ENCODE data around the gene KIFBP.
"Not testable (repeated sequence)": the region's sequence is repeated elsewhere in the genome, so short reads cannot be mapped to it uniquely, and the experiment has no call there.

The KIFBP gene

DNA sequence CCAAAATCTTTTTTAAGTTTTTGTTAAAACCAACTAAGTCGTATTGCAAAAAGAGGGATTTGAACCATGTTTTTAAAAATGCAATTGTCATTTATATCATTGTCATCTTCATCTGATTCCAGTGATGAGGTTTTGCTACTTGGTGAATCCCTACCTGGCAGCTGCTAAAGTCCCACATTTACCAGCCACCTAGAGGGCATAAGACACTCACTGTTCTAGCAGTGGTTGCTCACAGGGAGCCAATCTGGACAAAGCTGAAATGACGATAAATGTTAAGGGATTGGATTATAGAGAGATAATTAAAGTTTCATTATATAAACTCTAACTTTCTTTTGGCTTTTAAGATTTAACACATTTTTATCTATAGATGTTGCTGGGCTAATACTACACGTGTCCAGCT lies 18.7 kb downstream of the KIFBP start:
- H3K36me3 ChIP-seq (ENCODE audit: insufficient read depth, low read length) = peaks cover 25% of the 10 kb centered on the region
- no peaks in the 10 kb centered on the region for H3K27me3 ChIP-seq (ENCODE audit: control insufficient read depth, insufficient read depth, low read length)

DNA sequence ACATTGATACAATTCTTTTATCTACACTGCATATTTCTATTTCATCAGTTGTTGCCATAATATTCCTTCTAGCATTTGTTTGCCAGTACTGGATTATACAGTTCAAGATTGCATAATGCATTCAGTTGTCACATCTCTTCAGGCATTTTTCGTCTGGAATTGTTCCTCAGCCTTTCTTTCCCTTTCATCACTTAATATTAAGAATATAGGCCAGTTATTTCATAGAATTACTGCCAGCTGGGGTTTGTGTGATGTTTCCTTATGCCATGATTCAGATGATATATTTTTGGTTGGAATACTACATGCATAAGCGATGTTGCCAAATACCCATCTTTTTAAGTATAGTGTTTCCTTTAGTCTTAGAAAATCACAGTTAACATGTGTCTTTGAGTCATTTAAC lies 20.8 kb downstream of the KIFBP start:
- peaks cover 7% of the 10 kb centered on the region for H3K4me1 ChIP-seq (ENCODE audit: control insufficient read depth, insufficient read depth, low read length)
- H3K36me3 ChIP-seq (ENCODE audit: insufficient read depth, low read length) = peaks cover 43% of the 10 kb centered on the region
- H3K27me3 ChIP-seq (ENCODE audit: control insufficient read depth, insufficient read depth, low read length) = no peaks in the 10 kb centered on the region
- H3K4me2 ChIP-seq (ENCODE audit: low read length) = peak overlapping the region; percentile 8
- peak overlapping the region; percentile 30 for H3K9ac ChIP-seq (ENCODE audit: low read depth, low read length)
- no peaks in the 10 kb centered on the region for H3K9me3 ChIP-seq (replicated peaks; ENCODE audit: low read length)
- H3K4me3 ChIP-seq (ENCODE audit: low read length) = no peak overlapping the region

More for the DNA sequence above, 18.7 kb downstream of the KIFBP start:
- Histone ChIP-seq H3K9me3 (replicated peaks; ENCODE audit: low read length) (no peaks in the 10 kb centered on the region), H3K4me1 (ENCODE audit: control insufficient read depth, insufficient read depth, low read length) (peaks cover 7% of the 10 kb centered on the region), H3K9ac (ENCODE audit: low read depth, low read length) (no peak overlapping the region), H3K4me3 (ENCODE audit: low read length) (no peak overlapping the region), H3K4me2 (ENCODE audit: low read length) (no peak overlapping the region)

DNA sequence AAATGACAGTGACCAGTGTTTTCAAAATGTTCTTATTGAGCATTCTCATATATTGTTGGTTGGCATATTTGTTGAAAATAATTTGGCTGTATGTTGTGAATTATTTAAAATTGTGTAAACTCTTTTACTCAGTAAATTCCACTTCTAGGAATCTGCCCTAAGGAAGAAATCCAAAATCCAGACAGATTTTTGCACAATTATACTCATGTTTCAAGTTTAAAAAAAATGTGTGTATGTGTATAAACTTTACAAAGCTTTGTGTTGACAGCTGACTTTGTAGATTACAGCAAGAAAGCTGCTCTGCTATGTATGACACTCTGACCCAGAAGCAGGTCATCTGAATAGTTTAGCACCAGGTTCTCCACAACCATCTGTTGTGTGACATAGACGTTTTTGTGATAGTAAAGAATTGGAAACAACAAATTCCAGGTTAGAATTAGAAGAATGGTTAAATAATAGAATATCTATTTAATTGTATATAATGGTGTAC lies 21.6 kb downstream of the KIFBP start:
- Histone ChIP-seq H3K27me3 (ENCODE audit: control insufficient read depth, insufficient read depth, low read length) (no peaks in the 10 kb centered on the region), H3K9me3 (replicated peaks; ENCODE audit: low read length) (no peaks in the 10 kb centered on the region), H3K4me2 (ENCODE audit: low read length) (no peak overlapping the region), H3K36me3 (ENCODE audit: insufficient read depth, low read length) (peaks cover 45% of the 10 kb centered on the region), H3K4me3 (ENCODE audit: low read length) (no peak overlapping the region), H3K9ac (ENCODE audit: low read depth, low read length) (no peak overlapping the region), H3K4me1 (ENCODE audit: control insufficient read depth, insufficient read depth, low read length) (peaks cover 7% of the 10 kb centered on the region)

DNA sequence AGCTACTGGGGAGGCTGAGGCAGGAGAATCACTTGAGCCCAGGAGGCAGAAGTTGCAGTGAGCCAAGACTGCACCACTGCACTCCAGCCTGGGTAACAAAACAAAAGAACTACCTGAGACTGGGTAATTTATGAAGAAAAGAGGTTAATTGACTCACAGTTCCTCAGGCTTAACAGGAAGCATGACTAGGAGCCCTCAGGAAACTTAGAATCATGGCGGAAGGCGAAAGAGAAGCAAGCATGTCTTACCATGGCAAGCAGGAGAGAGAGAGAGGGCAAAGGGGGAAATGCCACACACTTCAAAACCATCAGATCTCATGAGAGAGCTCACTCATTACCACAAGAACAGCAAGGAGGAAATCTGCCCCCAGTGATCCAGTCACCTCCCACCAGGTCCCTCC lies 24.2 kb downstream of the KIFBP start:
- not testable (repeated sequence) for H3K27me3 ChIP-seq (ENCODE audit: control insufficient read depth, insufficient read depth, low read length); H3K4me1 ChIP-seq (ENCODE audit: control insufficient read depth, insufficient read depth, low read length); H3K4me3 ChIP-seq (ENCODE audit: low read length); H3K9ac ChIP-seq (ENCODE audit: low read depth, low read length); H3K9me3 ChIP-seq (replicated peaks; ENCODE audit: low read length); H3K4me2 ChIP-seq (ENCODE audit: low read length)
- peaks cover 49% of the 10 kb centered on the region for H3K36me3 ChIP-seq (ENCODE audit: insufficient read depth, low read length)

DNA sequence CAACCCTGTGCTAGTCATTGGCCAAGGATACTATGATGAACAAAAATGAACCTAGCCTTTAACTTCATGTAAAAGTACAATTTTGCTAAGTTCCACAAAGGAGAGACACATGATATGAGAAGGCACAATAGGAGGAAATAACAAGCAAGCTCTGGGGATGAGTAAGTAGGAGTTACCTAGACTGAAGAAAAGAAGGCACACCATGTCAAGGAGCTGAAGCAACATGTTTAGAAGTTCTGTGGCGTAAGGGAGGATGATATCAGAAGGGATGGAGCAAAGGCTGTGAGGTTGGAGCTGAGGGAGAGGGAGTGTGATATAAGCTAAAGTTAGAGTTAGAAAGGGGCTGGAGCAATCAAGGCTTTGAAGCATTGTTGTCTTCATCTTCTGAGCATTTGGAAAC lies 25.6 kb downstream of the KIFBP start:
- Histone ChIP-seq H3K4me3 (ENCODE audit: low read length) (no peak overlapping the region), H3K36me3 (ENCODE audit: insufficient read depth, low read length) (peaks cover 56% of the 10 kb centered on the region), H3K9me3 (replicated peaks; ENCODE audit: low read length) (no peaks in the 10 kb centered on the region), H3K9ac (ENCODE audit: low read depth, low read length) (no peak overlapping the region), H3K27me3 (ENCODE audit: control insufficient read depth, insufficient read depth, low read length) (no peaks in the 10 kb centered on the region), H3K4me1 (ENCODE audit: control insufficient read depth, insufficient read depth, low read length) (peaks cover 1% of the 10 kb centered on the region), H3K4me2 (ENCODE audit: low read length) (no peak overlapping the region)

DNA sequence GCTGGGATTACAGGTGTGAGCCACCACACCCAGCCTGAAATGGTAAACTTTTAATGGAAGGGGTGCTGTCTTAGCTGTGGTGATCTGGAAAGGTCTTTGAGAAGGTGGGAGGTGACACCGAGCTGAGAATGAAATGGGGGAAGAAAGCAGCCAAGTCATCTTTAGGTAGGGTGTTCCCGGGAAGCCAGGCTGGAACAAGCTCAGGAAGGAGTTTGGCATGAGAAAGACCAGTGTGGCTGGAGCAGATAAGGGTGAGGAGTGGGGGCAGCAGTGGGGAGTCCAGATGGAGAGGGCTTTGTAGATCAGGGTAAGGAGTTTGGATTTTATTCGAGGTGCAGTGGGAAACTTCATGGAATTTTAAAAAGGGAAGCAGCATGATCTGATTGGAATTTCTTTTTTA lies 30.0 kb downstream of the KIFBP start:
- H3K9ac ChIP-seq (ENCODE audit: low read depth, low read length) = no peak overlapping the region
- H3K4me2 ChIP-seq (ENCODE audit: low read length) = no peak overlapping the region

DNA sequence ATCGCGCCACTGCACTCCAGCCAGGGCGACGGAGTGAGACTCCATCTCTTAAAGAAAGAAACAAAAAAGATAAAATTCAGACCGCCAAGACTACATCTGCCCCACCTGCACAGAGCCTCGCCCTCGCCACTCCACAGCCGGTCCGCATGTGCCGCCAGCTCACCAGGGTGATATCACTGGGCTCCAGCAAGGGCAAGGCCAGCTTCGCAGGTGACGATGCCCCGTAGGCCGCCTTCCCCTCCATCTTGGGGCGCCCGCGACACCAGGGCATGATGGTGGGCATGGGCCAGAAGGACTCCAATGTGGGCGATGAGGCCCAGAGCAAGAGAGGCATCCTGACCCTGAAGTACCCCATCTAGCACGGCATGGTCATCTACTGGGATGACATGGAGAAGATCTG lies 34.0 kb downstream of the KIFBP start:
- H3K4me2 ChIP-seq (ENCODE audit: low read length) = no peak overlapping the region
- H3K4me1 ChIP-seq (ENCODE audit: control insufficient read depth, insufficient read depth, low read length) = no peaks in the 10 kb centered on the region
- H3K9ac ChIP-seq (ENCODE audit: low read depth, low read length) = no peak overlapping the region
- no peaks in the 10 kb centered on the region for H3K9me3 ChIP-seq (replicated peaks; ENCODE audit: low read length)
- no peak overlapping the region for H3K4me3 ChIP-seq (ENCODE audit: low read length)
- H3K36me3 ChIP-seq (ENCODE audit: insufficient read depth, low read length) = peaks cover 9% of the 10 kb centered on the region
- no peaks in the 10 kb centered on the region for H3K27me3 ChIP-seq (ENCODE audit: control insufficient read depth, insufficient read depth, low read length)

More for the DNA sequence above, 30.0 kb downstream of the KIFBP start:
- Histone ChIP-seq H3K9me3 (replicated peaks; ENCODE audit: low read length) (no peaks in the 10 kb centered on the region), H3K36me3 (ENCODE audit: insufficient read depth, low read length) (peaks cover 37% of the 10 kb centered on the region), H3K4me1 (ENCODE audit: control insufficient read depth, insufficient read depth, low read length) (no peaks in the 10 kb centered on the region), H3K4me3 (ENCODE audit: low read length) (no peak overlapping the region), H3K27me3 (ENCODE audit: control insufficient read depth, insufficient read depth, low read length) (no peaks in the 10 kb centered on the region)

DNA sequence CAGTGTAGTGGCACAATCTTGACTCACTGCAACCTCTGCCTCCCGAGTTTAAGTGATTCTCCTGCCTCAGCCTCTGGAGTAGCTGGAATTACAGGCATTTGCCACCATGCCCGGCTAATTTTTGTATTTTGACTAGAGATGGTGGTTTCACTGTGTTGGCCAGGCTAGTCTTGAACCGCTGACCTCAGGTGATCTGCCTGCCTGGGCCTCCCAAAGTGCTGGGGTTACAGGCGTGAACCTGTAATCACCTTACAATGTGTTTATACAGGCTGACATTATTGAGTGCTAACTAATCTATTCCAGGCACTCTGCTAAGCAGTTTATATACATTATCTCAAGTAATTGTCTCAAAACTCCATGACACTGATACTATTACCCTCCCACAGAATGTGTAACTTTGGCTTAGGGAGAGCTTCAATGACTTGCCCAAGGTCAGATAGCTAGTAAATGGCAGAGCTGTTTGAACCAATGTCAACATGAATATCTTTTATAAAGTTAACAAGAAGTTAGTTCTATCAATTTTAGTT lies 36.8 kb downstream of the KIFBP start:
- Histone ChIP-seq H3K4me3 (ENCODE audit: low read length) (no peak overlapping the region), H3K27me3 (ENCODE audit: control insufficient read depth, insufficient read depth, low read length) (no peaks in the 10 kb centered on the region), H3K9me3 (replicated peaks; ENCODE audit: low read length) (peaks cover 3% of the 10 kb centered on the region), H3K4me1 (ENCODE audit: control insufficient read depth, insufficient read depth, low read length) (no peaks in the 10 kb centered on the region), H3K36me3 (ENCODE audit: insufficient read depth, low read length) (no peaks in the 10 kb centered on the region), H3K4me2 (ENCODE audit: low read length) (no peak overlapping the region), H3K9ac (ENCODE audit: low read depth, low read length) (no peak overlapping the region)

DNA sequence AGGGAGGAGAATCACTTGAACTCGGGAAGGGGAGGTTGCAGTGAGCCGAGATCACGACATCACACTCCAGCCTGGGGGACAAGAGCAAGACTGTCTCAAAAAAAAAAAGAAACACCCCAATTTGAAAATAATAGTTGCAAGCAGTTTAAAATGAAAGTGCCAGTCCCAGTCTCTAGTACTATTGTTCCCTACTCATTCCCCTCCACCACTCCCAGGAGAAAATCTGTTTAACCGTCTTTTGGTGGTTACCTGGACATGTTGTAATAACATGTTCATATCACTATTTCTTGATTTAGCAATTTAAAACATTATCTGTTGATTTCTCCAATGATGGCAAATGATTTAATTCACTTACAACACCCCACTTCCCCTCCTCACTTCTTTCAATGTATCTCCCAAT lies 44.7 kb downstream of the KIFBP start:
- H3K9me3 ChIP-seq (replicated peaks; ENCODE audit: low read length) = peaks cover 3% of the 10 kb centered on the region
- H3K4me3 ChIP-seq (ENCODE audit: low read length) = no peak overlapping the region
- H3K27me3 ChIP-seq (ENCODE audit: control insufficient read depth, insufficient read depth, low read length) = no peaks in the 10 kb centered on the region
- no peaks in the 10 kb centered on the region for H3K4me1 ChIP-seq (ENCODE audit: control insufficient read depth, insufficient read depth, low read length)
- H3K4me2 ChIP-seq (ENCODE audit: low read length) = no peak overlapping the region
- no peaks in the 10 kb centered on the region for H3K36me3 ChIP-seq (ENCODE audit: insufficient read depth, low read length)
- H3K9ac ChIP-seq (ENCODE audit: low read depth, low read length) = no peak overlapping the region

DNA sequence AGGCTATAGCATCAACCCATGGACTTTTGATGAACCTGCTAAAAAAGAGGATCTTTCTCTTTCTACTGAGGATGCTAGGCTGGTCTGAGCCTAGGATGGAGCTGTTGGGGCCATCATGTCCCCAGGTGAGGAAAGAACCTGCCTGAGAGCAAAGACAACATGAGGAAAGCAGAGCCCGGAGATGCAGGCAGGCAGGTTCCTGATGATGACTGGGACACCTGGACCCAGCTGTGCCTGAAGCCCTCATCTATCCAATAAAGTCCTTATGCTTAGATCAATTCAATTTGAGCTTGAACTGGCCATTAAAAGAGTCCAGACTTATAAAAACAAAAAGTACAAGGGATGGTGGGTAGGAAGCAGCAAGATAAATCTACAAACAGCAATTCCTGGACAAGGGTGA lies 48.9 kb downstream of the KIFBP start:
- no peaks in the 10 kb centered on the region for H3K9me3 ChIP-seq (replicated peaks; ENCODE audit: low read length)
- H3K9ac ChIP-seq (ENCODE audit: low read depth, low read length) = no peak overlapping the region

DNA sequence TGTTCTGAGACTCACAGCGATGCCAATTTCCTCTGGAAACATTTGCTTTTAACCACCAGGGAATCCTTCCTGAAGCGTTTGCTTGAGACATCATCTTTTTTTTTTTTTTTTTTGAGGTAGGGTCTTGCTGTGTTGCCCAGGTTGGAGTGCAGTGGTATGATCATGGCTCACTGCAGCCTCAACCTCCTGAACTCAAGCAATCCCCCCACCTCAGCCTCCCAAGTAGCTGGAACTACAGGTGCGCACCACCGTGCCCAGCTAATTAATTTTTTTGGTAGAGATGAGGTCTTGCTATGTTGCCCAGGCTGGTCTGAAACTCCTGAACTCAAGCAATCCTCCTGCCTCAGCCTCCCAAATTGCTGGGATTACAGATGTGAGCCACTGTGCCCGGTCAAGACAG lies 52.3 kb downstream of the KIFBP start:
- not testable (repeated sequence) for H3K4me2 ChIP-seq (ENCODE audit: low read length); H3K9me3 ChIP-seq (replicated peaks; ENCODE audit: low read length); H3K9ac ChIP-seq (ENCODE audit: low read depth, low read length); H3K27me3 ChIP-seq (ENCODE audit: control insufficient read depth, insufficient read depth, low read length); H3K36me3 ChIP-seq (ENCODE audit: insufficient read depth, low read length); H3K4me1 ChIP-seq (ENCODE audit: control insufficient read depth, insufficient read depth, low read length); H3K4me3 ChIP-seq (ENCODE audit: low read length)

More for the DNA sequence above, 48.9 kb downstream of the KIFBP start:
- H3K27me3 ChIP-seq (ENCODE audit: control insufficient read depth, insufficient read depth, low read length) = no peaks in the 10 kb centered on the region
- H3K4me2 ChIP-seq (ENCODE audit: low read length) = no peak overlapping the region
- H3K4me1 ChIP-seq (ENCODE audit: control insufficient read depth, insufficient read depth, low read length) = peaks cover 4% of the 10 kb centered on the region
- no peaks in the 10 kb centered on the region for H3K36me3 ChIP-seq (ENCODE audit: insufficient read depth, low read length)
- H3K4me3 ChIP-seq (ENCODE audit: low read length) = no peak overlapping the region

DNA sequence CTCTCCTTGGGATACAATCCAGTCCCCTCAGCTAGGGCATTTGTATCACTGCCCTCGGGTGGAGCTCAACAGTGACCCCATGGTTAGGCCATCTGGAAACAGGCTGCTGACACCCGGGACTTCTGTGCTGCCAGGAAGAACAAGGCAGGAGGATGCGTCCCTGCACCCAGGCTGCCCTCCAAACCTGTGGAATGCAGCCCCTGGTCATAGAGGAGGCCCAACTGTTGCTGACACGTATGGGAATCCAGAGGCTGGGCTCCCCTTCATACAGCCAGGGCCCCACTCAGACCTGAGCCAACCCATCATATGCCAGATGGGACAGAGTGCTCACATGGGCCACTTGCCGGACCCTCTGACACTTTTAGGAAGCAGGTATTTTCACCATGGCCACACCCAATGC lies 53.8 kb downstream of the KIFBP start:
- peaks cover 4% of the 10 kb centered on the region for H3K4me1 ChIP-seq (ENCODE audit: control insufficient read depth, insufficient read depth, low read length)
- H3K9ac ChIP-seq (ENCODE audit: low read depth, low read length) = no peak overlapping the region
- H3K4me2 ChIP-seq (ENCODE audit: low read length) = no peak overlapping the region
- no peaks in the 10 kb centered on the region for H3K36me3 ChIP-seq (ENCODE audit: insufficient read depth, low read length)
- H3K9me3 ChIP-seq (replicated peaks; ENCODE audit: low read length) = no peaks in the 10 kb centered on the region
- H3K27me3 ChIP-seq (ENCODE audit: control insufficient read depth, insufficient read depth, low read length) = no peaks in the 10 kb centered on the region
- H3K4me3 ChIP-seq (ENCODE audit: low read length) = no peak overlapping the region
